ENCODE data around the gene DNAH14. TPM values are rescaled to one million over a fixed set of nuclear protein-coding genes. Genes with fewer than 3 reads are reported as not detected.
A peak's percentile ranks its signal among the peaks of the same experiment; 100 is the strongest.

The DNAH14 gene
- total RNA-seq, 1 donor from 2014 or later = 0.18 TPM

GRCh38 chr1:225431081-225431863, 501.8 kb downstream of the DNAH14 start:
- peaks cover 32% of the 10 kb centered on the region for H3K4me1 Mint-ChIP-seq (ENCODE audit: low read depth)
- H3K4me3 Mint-ChIP-seq = no peak overlapping the region
- H3K36me3 Mint-ChIP-seq (ENCODE audit: low read depth) = peaks cover 5% of the 10 kb centered on the region
- no peaks in the 10 kb centered on the region for H3K9me3 Mint-ChIP-seq
- intact Hi-C loops (cut with micrococcal nuclease) = no loop called here
- no peak for DNase-seq (ENCODE audit: low spot score)
- no peaks in the 10 kb centered on the region for H3K27me3 Mint-ChIP-seq (ENCODE audit: insufficient read depth)
- H3K27ac Mint-ChIP-seq = no peak overlapping the region

- no peaks in the 10 kb centered on the region for H3K36me3 Mint-ChIP-seq (ENCODE audit: low read depth)
- no peaks in the 10 kb centered on the region for H3K27me3 Mint-ChIP-seq (ENCODE audit: insufficient read depth)
- H3K4me3 Mint-ChIP-seq = no peak overlapping the region
- H3K9me3 Mint-ChIP-seq = no peaks in the 10 kb centered on the region
- no peak overlapping the region for H3K27ac Mint-ChIP-seq
- peaks cover 19% of the 10 kb centered on the region for H3K4me1 Mint-ChIP-seq (ENCODE audit: low read depth)
- DNase-seq (ENCODE audit: low spot score) = no peak
- intact Hi-C loops (cut with micrococcal nuclease) = no loop called here
Measured at GRCh38 chr1:225434046-225434445, 504.6 kb downstream of the DNAH14 start.

- Mint-ChIP-seq H3K27me3 (ENCODE audit: insufficient read depth) (no peaks in the 10 kb centered on the region), H3K36me3 (ENCODE audit: low read depth) (no peaks in the 10 kb centered on the region)
- intact Hi-C loops (cut with micrococcal nuclease) = no loop called here
Measured at GRCh38 chr1:225435076-225435475, 505.6 kb downstream of the DNAH14 start.

GRCh38 chr1:225435487-225435886, 506.0 kb downstream of the DNAH14 start:
- Mint-ChIP-seq H3K4me3 (no peak overlapping the region), H3K36me3 (ENCODE audit: low read depth) (no peaks in the 10 kb centered on the region), H3K4me1 (ENCODE audit: low read depth) (peaks cover 7% of the 10 kb centered on the region), H3K27me3 (ENCODE audit: insufficient read depth) (no peaks in the 10 kb centered on the region), H3K9me3 (no peaks in the 10 kb centered on the region), H3K27ac (peak overlapping the region; percentile 5)
- intact Hi-C loops (cut with micrococcal nuclease) = no loop called here
- DNase-seq (ENCODE audit: low spot score) = no peak

More at GRCh38 chr1:225435076-225435475, 505.6 kb downstream of the DNAH14 start:
- Mint-ChIP-seq H3K27ac (no peak overlapping the region), H3K4me1 (ENCODE audit: low read depth) (peaks cover 11% of the 10 kb centered on the region), H3K9me3 (no peaks in the 10 kb centered on the region), H3K4me3 (no peak overlapping the region)
- no peak for DNase-seq (ENCODE audit: low spot score)

- intact Hi-C loops (cut with micrococcal nuclease) = no loop called here
- Mint-ChIP-seq H3K27me3 (ENCODE audit: insufficient read depth) (no peaks in the 10 kb centered on the region), H3K27ac (no peak overlapping the region), H3K4me3 (no peak overlapping the region), H3K9me3 (no peaks in the 10 kb centered on the region), H3K36me3 (ENCODE audit: low read depth) (no peaks in the 10 kb centered on the region), H3K4me1 (ENCODE audit: low read depth) (peaks cover 6% of the 10 kb centered on the region)
- no peak for DNase-seq (ENCODE audit: low spot score)
Measured at GRCh38 chr1:225435957-225436392, 506.5 kb downstream of the DNAH14 start.

GRCh38 chr1:225437710-225438437, 508.4 kb downstream of the DNAH14 start:
- H3K36me3 Mint-ChIP-seq (ENCODE audit: low read depth) = no peaks in the 10 kb centered on the region
- peaks cover 24% of the 10 kb centered on the region for H3K4me1 Mint-ChIP-seq (ENCODE audit: low read depth)
- H3K27me3 Mint-ChIP-seq (ENCODE audit: insufficient read depth) = no peaks in the 10 kb centered on the region
- no peak for DNase-seq (ENCODE audit: low spot score)
- no peak overlapping the region for H3K4me3 Mint-ChIP-seq
- no peak overlapping the region for H3K27ac Mint-ChIP-seq
- intact Hi-C loops (cut with micrococcal nuclease) = no loop called here
- no peaks in the 10 kb centered on the region for H3K9me3 Mint-ChIP-seq

GRCh38 chr1:225440380-225441221, 511.1 kb downstream of the DNAH14 start:
- intact Hi-C loops (cut with micrococcal nuclease) = no loop called here
- no peak for DNase-seq (ENCODE audit: low spot score)
- Mint-ChIP-seq H3K4me3 (no peak overlapping the region), H3K4me1 (ENCODE audit: low read depth) (peaks cover 46% of the 10 kb centered on the region), H3K27ac (no peak overlapping the region), H3K36me3 (ENCODE audit: low read depth) (no peaks in the 10 kb centered on the region), H3K9me3 (no peaks in the 10 kb centered on the region), H3K27me3 (ENCODE audit: insufficient read depth) (peaks cover 2% of the 10 kb centered on the region)

GRCh38 chr1:225441314-225442122, 512.0 kb downstream of the DNAH14 start:
- H3K4me3 Mint-ChIP-seq = peak overlapping the region; percentile 55
- H3K9me3 Mint-ChIP-seq = no peaks in the 10 kb centered on the region
- peak overlapping the region; percentile 76 for H3K27ac Mint-ChIP-seq
- H3K4me1 Mint-ChIP-seq (ENCODE audit: low read depth) = peaks cover 51% of the 10 kb centered on the region
- H3K36me3 Mint-ChIP-seq (ENCODE audit: low read depth) = no peaks in the 10 kb centered on the region
- intact Hi-C loops (cut with micrococcal nuclease) = no loop called here
- no peak for DNase-seq (ENCODE audit: low spot score)
- H3K27me3 Mint-ChIP-seq (ENCODE audit: insufficient read depth) = peaks cover 2% of the 10 kb centered on the region

GRCh38 chr1:225442123-225442505, 512.6 kb downstream of the DNAH14 start:
- peaks cover 51% of the 10 kb centered on the region for H3K4me1 Mint-ChIP-seq (ENCODE audit: low read depth)
- no peaks in the 10 kb centered on the region for H3K9me3 Mint-ChIP-seq
- peak overlapping the region; percentile 55 for H3K4me3 Mint-ChIP-seq

GRCh38 chr1:225445639-225446594, 516.4 kb downstream of the DNAH14 start:
- Mint-ChIP-seq H3K27ac (peak overlapping the region; percentile 94), H3K4me1 (ENCODE audit: low read depth) (peaks cover 65% of the 10 kb centered on the region), H3K9me3 (no peaks in the 10 kb centered on the region), H3K36me3 (ENCODE audit: low read depth) (no peaks in the 10 kb centered on the region), H3K4me3 (peak overlapping the region; percentile 74), H3K27me3 (ENCODE audit: insufficient read depth) (peaks cover 2% of the 10 kb centered on the region)
- intact Hi-C loops (cut with micrococcal nuclease) = no loop called here
- DNase-seq (ENCODE audit: low spot score) = no peak

More at GRCh38 chr1:225442123-225442505, 512.6 kb downstream of the DNAH14 start:
- peaks cover 2% of the 10 kb centered on the region for H3K27me3 Mint-ChIP-seq (ENCODE audit: insufficient read depth)
- peak overlapping the region; percentile 76 for H3K27ac Mint-ChIP-seq
- no peaks in the 10 kb centered on the region for H3K36me3 Mint-ChIP-seq (ENCODE audit: low read depth)
- intact Hi-C loops (cut with micrococcal nuclease) = no loop called here
- no peak for DNase-seq (ENCODE audit: low spot score)

- Mint-ChIP-seq H3K27me3 (ENCODE audit: insufficient read depth) (peaks cover 2% of the 10 kb centered on the region), H3K4me3 (no peak overlapping the region), H3K9me3 (no peaks in the 10 kb centered on the region), H3K4me1 (ENCODE audit: low read depth) (peaks cover 65% of the 10 kb centered on the region), H3K36me3 (ENCODE audit: low read depth) (no peaks in the 10 kb centered on the region), H3K27ac (peak overlapping the region; percentile 94)
- no peak for DNase-seq (ENCODE audit: low spot score)
- intact Hi-C loops (cut with micrococcal nuclease) = no loop called here
Measured at GRCh38 chr1:225446595-225446960, 517.1 kb downstream of the DNAH14 start.
